Activated CD4-positive, alpha-beta T cell treated with anti-CD3 and anti-CD28 coated beads, Interleukin-2, amount 10 ng/mL, durations not matched to agents 7 days and 5 days (primary cell): ENCODE results near the gene TMX1. TPM values are rescaled to one million over a fixed set of nuclear protein-coding genes. Genes with fewer than 3 reads are reported as not detected.
A peak's percentile ranks its signal among the peaks of the same experiment; 100 is the strongest.

Experiments
- CTCF ChIA-PET: fragments of 350-600 bp; sonication (Branson Sonifier 250); formaldehyde crosslinking; loops from one replicate; lab custom pipeline; 2021; ENCODE audit warnings: antibody characterized with exemption; lab: Charles Lee
- POLR2A ChIA-PET: fragments of 350-600 bp; sonication (Branson Sonifier 250); formaldehyde crosslinking; loops from one replicate; lab custom pipeline; 2021; ENCODE audit warnings: antibody characterized with exemption; lab: Charles Lee
- DNase-seq: peaks from one replicate; pipeline ENCODE4 v3.0.0-alpha.2; 2020
- H3K27ac Mint-ChIP-seq: one replicate; pipeline ENCODE4 v1.8.0; 2021; ENCODE audit warnings: mild to moderate bottlenecking, moderate library complexity, mixed read lengths
- H3K27me3 Mint-ChIP-seq: one replicate; pipeline ENCODE4 v1.8.0; 2021; ENCODE audit warnings: mixed read lengths
- H3K36me3 Mint-ChIP-seq: one replicate; pipeline ENCODE4 v1.8.0; 2021; ENCODE audit warnings: low read depth, mixed read lengths
- H3K4me1 Mint-ChIP-seq: one replicate; pipeline ENCODE4 v1.8.0; 2021; ENCODE audit warnings: mixed read lengths
- H3K4me3 Mint-ChIP-seq: one replicate; pipeline ENCODE4 v1.8.0; 2021; ENCODE audit warnings: mild to moderate bottlenecking, moderate library complexity, mixed read lengths
- H3K9me3 Mint-ChIP-seq: one replicate; pipeline ENCODE4 v1.8.0; 2021; ENCODE audit warnings: mixed read lengths
- total RNA-seq, 2 experiments: library from RNA; stranded (reverse); gene quantifications; one replicate each; pipeline ENCODE4 v1.2.3, GENCODE V29; 2021

Gene TMX1
- 10 to 100 TPM; 48.1 to 50.6 TPM for total RNA-seq

DNA sequence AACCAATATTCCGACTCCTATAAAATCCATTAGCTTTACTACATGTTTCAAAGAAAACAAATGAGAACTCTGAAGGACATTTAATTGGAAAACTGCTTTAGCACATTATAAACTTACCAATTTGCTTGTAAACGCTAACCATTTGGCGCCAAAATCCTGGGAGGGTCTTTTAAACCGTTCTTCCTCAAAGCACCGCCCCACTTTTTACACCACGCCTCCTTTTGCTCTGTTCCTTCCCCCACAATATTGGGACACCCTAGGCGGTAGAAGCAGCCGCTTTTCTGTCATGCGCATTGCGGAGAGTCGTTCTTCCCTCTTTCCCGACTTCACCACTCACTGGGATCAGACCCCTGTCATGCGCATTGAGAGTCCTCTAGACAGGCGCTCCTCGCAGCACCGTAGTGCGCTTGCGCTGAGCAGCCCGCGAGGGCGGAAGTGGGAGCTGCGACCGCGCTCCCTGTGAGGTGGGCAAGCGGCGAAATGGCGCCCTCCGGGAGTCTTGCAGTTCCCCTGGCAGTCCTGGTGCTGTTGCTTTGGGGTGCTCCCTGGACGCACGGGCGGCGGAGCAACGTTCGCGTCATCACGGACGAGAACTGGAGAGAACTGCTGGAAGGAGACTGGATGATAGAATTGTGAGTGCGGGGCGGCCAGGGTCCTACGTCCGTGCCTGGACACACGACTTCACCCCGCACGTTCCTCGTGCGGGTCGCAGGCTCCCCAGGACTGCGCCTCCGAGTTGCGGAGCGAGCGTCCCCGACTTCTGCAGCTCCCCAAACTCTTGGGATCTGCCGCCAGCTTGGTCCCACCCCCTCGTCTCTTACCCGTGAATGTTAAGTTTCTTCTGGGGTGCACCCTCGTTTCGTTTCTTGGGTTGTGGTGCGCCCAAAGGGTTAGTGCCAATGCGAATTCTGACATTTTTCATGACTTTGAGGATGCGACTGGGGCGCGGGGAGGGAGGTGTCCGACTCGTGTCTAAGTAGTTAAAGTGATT lies at the start of gene TMX1:
Gene TMX1, plus strand, starts transcription at position 435 of the 991 bp plus-strand sequence. Its CDS starts 46 bp downstream, at position 481.
- Mint-ChIP-seq H3K4me3 (no peak within 1 kb of the TSS), H3K36me3 (peaks cover 12% of the 10 kb centered on the region), H3K9me3 (peaks cover 3% of the 10 kb centered on the region), H3K27me3 (no peaks in the 10 kb centered on the region), H3K4me1 (peaks cover 33% of the 10 kb centered on the region), H3K27ac (no peak within 1 kb of the TSS)
- ChIA-PET POLR2A (interaction anchor here (1.1 kb wide), 1 partner anchor 146 kb away, joined by 3 read pairs; no protein-coding TSS in a partner anchor), CTCF (interaction anchor here (0.7 to 2.2 kb wide), 2 partner anchors 11 to 22 kb away, joined by 3 to 5 read pairs; no protein-coding TSS in a partner anchor)
- DNase-seq, result peak; percentile 90

- ChIA-PET CTCF (interaction anchor here (0.5 kb wide), 1 partner anchor 965 kb away, joined by 3 read pairs; no protein-coding TSS in a partner anchor), POLR2A (no interaction called here)
- Mint-ChIP-seq H3K27me3 (peaks cover 27% of the 10 kb centered on the region), H3K36me3 (no peaks in the 10 kb centered on the region), H3K27ac (no peak overlapping the region), H3K9me3 (peaks cover 2% of the 10 kb centered on the region), H3K4me3 (no peak overlapping the region), H3K4me1 (no peaks in the 10 kb centered on the region)
- DNase-seq, result no peak
These were observed 38.2 kb upstream of the TMX1 start for GRCh38 chr14:51201890-51202289.

GRCh38 chr14:51202914-51203665 lies 37.0 kb upstream of the TMX1 start:
- Mint-ChIP-seq H3K36me3 (no peaks in the 10 kb centered on the region), H3K27ac (no peak overlapping the region), H3K4me1 (no peaks in the 10 kb centered on the region), H3K4me3 (no peak overlapping the region), H3K9me3 (peaks cover 2% of the 10 kb centered on the region), H3K27me3 (peaks cover 34% of the 10 kb centered on the region)
- ChIA-PET CTCF (no interaction called here), POLR2A (no interaction called here)
- DNase-seq, result no peak

GRCh38 chr14:51203881-51204280 lies 36.2 kb upstream of the TMX1 start:
- DNase-seq, result no peak
- ChIA-PET CTCF (no interaction called here), POLR2A (no interaction called here)
- Mint-ChIP-seq H3K4me1 (no peaks in the 10 kb centered on the region), H3K36me3 (no peaks in the 10 kb centered on the region), H3K4me3 (no peak overlapping the region), H3K27ac (no peak overlapping the region), H3K9me3 (peaks cover 2% of the 10 kb centered on the region), H3K27me3 (peaks cover 34% of the 10 kb centered on the region)

DNA sequence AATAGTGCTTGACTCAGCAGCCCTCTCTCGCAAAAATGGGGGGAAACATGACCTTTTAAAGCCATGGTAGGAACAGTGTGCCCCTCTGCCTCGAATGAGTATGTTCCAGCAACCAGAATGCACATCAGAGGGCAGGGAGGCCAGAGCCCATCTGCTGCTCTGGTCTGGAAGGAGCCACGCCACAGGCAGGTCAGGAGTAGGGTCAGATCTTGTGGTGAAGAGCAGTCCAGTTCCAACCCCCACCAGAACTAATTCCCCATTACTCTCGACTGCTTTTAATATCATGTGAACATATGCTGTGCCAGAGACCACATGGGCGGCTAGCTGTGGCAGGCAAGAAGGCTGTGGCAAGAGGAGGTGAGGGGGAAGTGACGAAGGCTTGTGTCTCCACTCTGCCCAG lies 34.6 kb upstream of the TMX1 start:
- ChIA-PET CTCF (no interaction called here), POLR2A (no interaction called here)
- peaks cover 34% of the 10 kb centered on the region for H3K27me3 Mint-ChIP-seq
- H3K4me3 Mint-ChIP-seq, result no peak overlapping the region
- no peaks in the 10 kb centered on the region for H3K36me3 Mint-ChIP-seq
- no peak overlapping the region for H3K27ac Mint-ChIP-seq
- no peaks in the 10 kb centered on the region for H3K4me1 Mint-ChIP-seq
- no peak for DNase-seq
- peaks cover 2% of the 10 kb centered on the region for H3K9me3 Mint-ChIP-seq

GRCh38 chr14:51206462-51206861 lies 33.6 kb upstream of the TMX1 start:
- no peak overlapping the region for H3K4me3 Mint-ChIP-seq
- H3K27ac Mint-ChIP-seq, result no peak overlapping the region
- CTCF ChIA-PET, result interaction anchor here (0.7 kb wide), 1 partner anchor 180 kb away, joined by 3 read pairs; no protein-coding TSS in a partner anchor
- H3K27me3 Mint-ChIP-seq, result peaks cover 26% of the 10 kb centered on the region
- H3K36me3 Mint-ChIP-seq, result no peaks in the 10 kb centered on the region
- no peaks in the 10 kb centered on the region for H3K9me3 Mint-ChIP-seq
- DNase-seq, result no peak
- POLR2A ChIA-PET, result no interaction called here
- no peaks in the 10 kb centered on the region for H3K4me1 Mint-ChIP-seq

DNA sequence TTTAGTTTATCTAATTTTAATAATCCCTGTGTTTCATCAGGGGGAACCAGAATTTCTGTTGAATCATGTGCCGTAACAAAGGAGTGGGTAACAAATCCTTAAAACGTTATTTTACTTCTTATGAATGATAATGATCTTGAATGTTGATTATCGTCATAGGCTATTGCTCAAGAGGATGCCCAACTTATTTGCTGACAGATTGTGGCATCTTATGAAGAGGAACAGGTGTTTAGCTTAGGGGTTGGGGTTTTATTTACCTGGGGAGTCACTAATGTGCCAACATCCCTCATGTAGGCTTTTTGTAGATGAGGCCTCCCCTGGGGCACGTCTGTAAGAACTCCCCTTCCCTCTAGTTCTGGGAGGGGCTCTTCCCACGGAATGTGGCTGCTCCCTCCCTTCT lies 32.4 kb upstream of the TMX1 start:
- no peak overlapping the region for H3K4me3 Mint-ChIP-seq
- CTCF ChIA-PET, result no interaction called here
- POLR2A ChIA-PET, result no interaction called here
- DNase-seq, result no peak
- no peaks in the 10 kb centered on the region for H3K4me1 Mint-ChIP-seq
- H3K9me3 Mint-ChIP-seq, result no peaks in the 10 kb centered on the region
- no peak overlapping the region for H3K27ac Mint-ChIP-seq
- no peaks in the 10 kb centered on the region for H3K36me3 Mint-ChIP-seq
- peaks cover 17% of the 10 kb centered on the region for H3K27me3 Mint-ChIP-seq

- H3K27ac Mint-ChIP-seq, result no peak overlapping the region
- CTCF ChIA-PET, result no interaction called here
- H3K4me1 Mint-ChIP-seq, result no peaks in the 10 kb centered on the region
- DNase-seq, result no peak
- POLR2A ChIA-PET, result no interaction called here
- no peak overlapping the region for H3K4me3 Mint-ChIP-seq
- H3K36me3 Mint-ChIP-seq, result no peaks in the 10 kb centered on the region
- H3K27me3 Mint-ChIP-seq, result peaks cover 16% of the 10 kb centered on the region
- no peaks in the 10 kb centered on the region for H3K9me3 Mint-ChIP-seq
These were observed 31.1 kb upstream of the TMX1 start for GRCh38 chr14:51208982-51209381.

DNA sequence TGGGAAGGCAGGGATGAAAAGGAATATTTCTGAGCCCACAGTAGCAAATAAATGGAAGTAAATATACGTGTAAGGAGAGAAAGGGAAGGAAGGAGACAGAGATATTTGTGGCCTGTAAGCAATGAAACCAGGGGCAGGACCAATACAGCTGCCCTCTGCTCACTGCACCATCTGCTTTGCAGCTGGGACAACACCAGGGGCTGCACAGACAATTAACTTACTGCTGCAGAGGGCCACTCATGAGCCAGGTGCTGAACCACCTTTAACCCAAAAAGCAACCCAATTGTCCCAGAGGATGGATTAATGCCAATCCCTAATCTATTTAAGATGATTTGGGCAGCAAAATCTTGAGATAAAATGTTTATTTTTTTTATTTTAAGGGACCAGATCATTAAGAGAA lies 30.6 kb upstream of the TMX1 start:
- Mint-ChIP-seq H3K4me1 (no peaks in the 10 kb centered on the region), H3K4me3 (no peak overlapping the region), H3K27ac (no peak overlapping the region), H3K27me3 (peaks cover 16% of the 10 kb centered on the region), H3K9me3 (no peaks in the 10 kb centered on the region), H3K36me3 (no peaks in the 10 kb centered on the region)
- ChIA-PET CTCF (no interaction called here), POLR2A (no interaction called here)
- DNase-seq, result no peak

DNA sequence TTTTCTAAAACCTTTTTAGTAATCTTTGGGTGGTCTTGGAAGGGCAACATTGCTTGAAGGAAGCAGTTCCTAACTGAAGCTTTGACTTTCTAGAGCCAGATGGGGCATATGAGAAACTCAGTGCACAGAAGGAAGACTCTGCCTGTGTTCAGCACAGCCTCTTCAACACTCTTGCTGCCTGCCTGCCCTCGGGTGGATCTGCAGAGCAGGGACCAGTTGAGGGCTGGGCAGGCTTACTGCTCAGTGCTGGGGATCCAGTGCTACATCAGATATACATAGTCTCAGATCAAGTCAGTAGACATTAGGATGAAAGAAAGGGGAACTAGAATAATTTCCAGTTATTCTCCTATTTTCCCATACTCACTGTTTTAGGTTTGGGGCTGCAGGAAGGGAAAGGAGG lies 29.5 kb upstream of the TMX1 start:
- no peaks in the 10 kb centered on the region for H3K4me1 Mint-ChIP-seq
- no peak for DNase-seq
- H3K36me3 Mint-ChIP-seq, result no peaks in the 10 kb centered on the region
- no peak overlapping the region for H3K27ac Mint-ChIP-seq
- H3K9me3 Mint-ChIP-seq, result no peaks in the 10 kb centered on the region
- H3K27me3 Mint-ChIP-seq, result peaks cover 19% of the 10 kb centered on the region
- ChIA-PET CTCF (no interaction called here), POLR2A (no interaction called here)
- no peak overlapping the region for H3K4me3 Mint-ChIP-seq

DNA sequence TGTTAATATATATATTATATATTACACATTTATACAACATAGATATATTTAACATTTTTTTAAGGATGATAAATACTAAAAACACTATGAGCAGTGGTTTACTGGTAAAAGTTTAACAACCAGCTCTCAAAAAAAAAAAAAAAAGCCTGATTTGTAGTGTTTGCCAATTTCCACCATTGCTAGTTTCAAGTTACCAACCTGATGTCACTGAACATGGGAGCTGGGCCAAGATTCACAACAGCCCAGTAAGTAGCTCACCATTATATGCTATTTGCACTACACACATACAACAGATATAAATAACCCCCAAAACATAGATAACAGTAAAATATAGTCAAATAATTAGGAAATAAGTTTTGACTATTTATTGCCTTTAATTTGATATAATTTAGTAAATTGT lies 28.9 kb upstream of the TMX1 start:
- H3K27ac Mint-ChIP-seq, result no peak overlapping the region
- no peak for DNase-seq
- H3K9me3 Mint-ChIP-seq, result no peaks in the 10 kb centered on the region
- H3K27me3 Mint-ChIP-seq, result peaks cover 19% of the 10 kb centered on the region
- no peaks in the 10 kb centered on the region for H3K36me3 Mint-ChIP-seq
- H3K4me3 Mint-ChIP-seq, result no peak overlapping the region
- H3K4me1 Mint-ChIP-seq, result no peaks in the 10 kb centered on the region
- ChIA-PET CTCF (interaction anchor here (1.0 kb wide), 1 partner anchor 11 kb away, joined by 3 read pairs; no protein-coding TSS in a partner anchor), POLR2A (no interaction called here)

DNA sequence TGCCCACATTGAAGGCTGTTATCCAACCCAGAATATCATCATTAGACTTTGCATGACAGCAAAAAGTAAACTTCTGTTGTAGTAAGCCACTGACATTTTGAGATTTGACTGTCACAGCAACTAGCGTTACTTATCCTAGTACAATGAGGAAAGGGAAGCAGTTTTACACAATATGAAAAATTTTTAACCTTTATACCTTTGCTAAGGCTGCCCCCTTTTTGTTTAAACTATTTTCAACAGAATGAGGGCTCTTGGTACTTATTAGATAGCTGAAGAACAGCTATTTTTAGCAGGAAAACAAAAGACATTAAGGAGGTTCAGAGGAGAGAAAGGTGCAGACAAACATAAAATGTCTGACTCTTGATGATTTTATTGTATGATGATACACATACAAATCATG lies 23.4 kb upstream of the TMX1 start:
- no peaks in the 10 kb centered on the region for H3K36me3 Mint-ChIP-seq
- H3K9me3 Mint-ChIP-seq, result no peaks in the 10 kb centered on the region
- CTCF ChIA-PET, result no interaction called here
- no peak overlapping the region for H3K4me3 Mint-ChIP-seq
- H3K4me1 Mint-ChIP-seq, result no peaks in the 10 kb centered on the region
- DNase-seq, result no peak
- no peak overlapping the region for H3K27ac Mint-ChIP-seq
- H3K27me3 Mint-ChIP-seq, result peaks cover 6% of the 10 kb centered on the region
- POLR2A ChIA-PET, result no interaction called here
